ENCODE results near the gene EFCAB8.
"Not testable (repeated sequence)": the region's sequence is repeated elsewhere in the genome, so short reads cannot be mapped to it uniquely, and the experiment has no call there.

The EFCAB8 gene

DNA sequence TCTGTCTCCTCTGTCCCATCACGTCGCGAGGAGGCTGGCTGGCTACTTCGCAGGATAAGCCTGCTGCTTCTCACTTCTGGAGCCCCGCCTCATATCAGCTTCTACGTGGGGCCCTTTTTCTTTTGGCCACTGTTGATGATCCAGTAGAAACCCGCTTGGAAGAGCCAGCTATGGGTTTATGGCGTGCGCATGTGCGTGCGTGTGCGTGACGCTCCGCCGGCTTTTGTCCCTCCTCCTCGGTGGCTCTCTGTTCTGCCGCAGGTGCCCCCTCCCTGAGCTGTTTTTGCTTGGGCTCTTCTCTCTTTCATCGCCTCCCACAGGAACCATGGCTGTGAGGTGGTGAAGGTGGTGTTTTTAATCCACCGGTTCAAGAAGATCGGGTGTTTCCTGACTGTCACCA lies 26.5 kb downstream of the EFCAB8 start:
- DNase-seq (ENCODE audit: low read depth in 3 of 3, low spot score in 1 of 3): no peak

DNA sequence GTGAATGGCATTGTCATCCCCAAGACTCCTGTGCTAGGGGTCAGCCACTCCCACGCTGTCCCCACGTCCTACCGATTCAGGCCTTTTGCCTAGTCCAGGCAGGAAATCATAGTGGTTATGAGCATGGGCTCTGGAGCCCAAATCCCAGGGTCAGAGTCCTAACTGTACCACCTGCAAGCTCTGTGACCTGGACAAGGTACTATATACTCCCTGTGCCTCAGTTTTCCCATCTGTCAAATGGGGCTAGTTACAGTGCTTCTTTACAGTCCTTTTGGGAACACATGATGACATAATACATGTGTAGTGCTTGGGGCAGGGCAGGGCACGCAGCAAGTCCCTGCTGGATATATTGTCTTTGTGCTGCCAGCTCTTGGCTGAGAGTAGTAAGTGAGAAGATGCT lies 27.2 kb downstream of the EFCAB8 start:
- no peak for DNase-seq (ENCODE audit: low read depth in 3 of 3, low spot score in 1 of 3)

GRCh38 chr20:32886652-32887051 lies 27.9 kb downstream of the EFCAB8 start:
- no peak for DNase-seq (ENCODE audit: low read depth in 3 of 3, low spot score in 1 of 3)

DNA sequence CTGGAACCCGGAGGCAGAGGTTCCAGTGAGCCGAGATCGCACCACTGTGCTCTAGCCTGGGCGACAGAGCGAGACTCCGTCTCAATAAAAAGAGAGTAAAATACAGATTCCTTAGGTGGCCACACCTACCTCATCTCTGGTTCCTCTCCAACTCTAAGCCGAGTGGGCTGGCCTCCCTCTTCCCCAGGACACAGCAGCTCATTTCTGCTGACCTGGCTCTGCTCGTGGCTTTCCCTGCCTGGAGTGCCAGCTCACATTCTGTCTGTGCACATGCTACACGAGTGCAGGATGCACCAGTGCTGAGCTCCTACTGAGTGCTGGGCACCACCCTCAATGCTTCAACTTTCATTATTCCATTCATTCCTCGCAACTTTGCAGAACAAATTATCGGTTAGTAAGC lies 28.8 kb downstream of the EFCAB8 start:
- no peak for DNase-seq (ENCODE audit: low read depth in 3 of 3, low spot score in 1 of 3)

- no peak for DNase-seq (ENCODE audit: low read depth in 3 of 3, low spot score in 1 of 3)
Observed at GRCh38 chr20:32888636-32889035, 29.9 kb downstream of the EFCAB8 start.

- DNase-seq (ENCODE audit: low read depth in 3 of 3, low spot score in 1 of 3): no peak
Observed at GRCh38 chr20:32889281-32889680, 30.6 kb downstream of the EFCAB8 start.

DNA sequence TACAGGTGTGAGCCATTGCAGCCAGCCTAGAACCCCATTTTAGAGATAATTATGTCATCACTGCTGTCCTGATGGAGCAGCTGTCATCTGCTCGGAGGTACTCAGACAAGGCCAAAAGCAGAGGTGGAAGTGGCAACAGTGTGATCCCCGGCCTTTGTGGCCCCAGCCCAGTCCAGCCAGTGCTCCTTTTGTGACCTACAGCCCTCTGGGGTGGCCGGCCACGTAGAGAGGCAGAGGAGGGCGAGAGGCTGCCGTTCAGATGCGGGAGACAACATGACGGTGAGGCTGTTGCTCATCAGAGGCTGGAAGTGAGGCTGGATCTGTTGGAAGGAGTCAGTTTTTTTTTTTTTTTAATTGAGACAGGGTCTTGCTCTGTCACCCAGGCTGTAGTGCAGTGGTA lies 32.8 kb downstream of the EFCAB8 start:
- DNase-seq (ENCODE audit: low read depth in 3 of 3, low spot score in 1 of 3): no peak

DNA sequence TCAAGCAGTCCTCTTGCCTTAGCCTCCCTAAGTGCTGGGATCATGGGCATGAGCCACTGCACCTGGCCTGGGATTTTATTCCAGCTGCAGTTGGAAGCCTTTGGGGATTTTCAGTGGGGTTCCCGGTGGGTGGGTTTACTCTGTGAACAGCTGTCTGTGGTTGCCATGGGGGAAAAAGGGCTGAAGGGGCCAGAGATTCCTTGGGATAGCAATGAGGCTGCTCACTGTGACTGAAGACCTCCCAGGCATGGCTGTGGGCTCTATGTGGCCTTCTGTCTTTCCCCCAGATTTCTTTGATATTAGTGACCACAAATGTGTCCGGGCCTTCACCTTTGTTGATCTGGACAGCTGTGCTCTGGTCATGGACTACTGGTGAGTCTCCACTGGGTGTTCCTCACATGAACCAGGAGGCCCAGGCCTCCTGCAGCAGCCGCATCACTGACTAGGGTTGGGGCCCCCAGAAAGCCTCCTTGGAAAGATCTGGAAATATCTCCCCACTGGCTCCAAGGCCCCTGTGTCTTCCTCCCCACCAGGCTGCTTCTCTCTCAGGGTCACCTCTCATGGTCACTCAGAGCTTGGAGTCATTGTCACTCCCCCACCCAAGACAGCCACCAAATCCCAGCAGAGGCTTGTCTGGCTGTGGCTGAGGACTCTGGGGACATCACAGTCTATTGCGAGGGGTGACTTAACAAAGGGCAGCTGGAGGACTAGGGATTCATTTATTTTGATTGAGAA lies 33.4 kb downstream of the EFCAB8 start:
- no peak for DNase-seq (ENCODE audit: low read depth in 3 of 3, low spot score in 1 of 3)

- DNase-seq (ENCODE audit: low read depth in 3 of 3, low spot score in 1 of 3): no peak
Observed at GRCh38 chr20:32893263-32894025, 34.7 kb downstream of the EFCAB8 start.

DNA sequence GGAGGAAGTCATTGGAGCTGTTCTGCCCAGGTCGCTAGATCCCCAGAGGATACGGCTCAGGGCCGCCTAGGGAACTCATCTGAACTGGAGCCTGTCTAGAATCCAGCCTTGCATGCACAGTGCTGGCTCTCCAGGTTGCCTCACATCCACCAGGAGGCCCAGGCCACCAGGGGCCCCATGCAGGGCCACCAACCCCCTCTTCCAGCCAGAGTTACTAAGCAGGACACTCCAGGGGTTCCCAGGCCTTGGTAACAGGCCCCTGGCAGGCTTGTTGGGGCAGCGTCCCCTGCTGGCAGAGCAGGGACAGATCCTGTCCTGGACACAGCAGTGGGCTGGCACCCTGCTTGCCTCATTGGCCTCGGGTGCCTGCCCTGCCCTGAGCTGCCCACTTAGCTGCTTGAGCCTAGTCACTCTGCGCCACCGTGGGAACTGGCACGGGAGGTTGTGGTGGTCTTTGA lies 35.3 kb downstream of the EFCAB8 start:
- no peak for DNase-seq (ENCODE audit: low read depth in 3 of 3, low spot score in 1 of 3)

GRCh38 chr20:32894711-32895355 lies 36.1 kb downstream of the EFCAB8 start:
- no peak for DNase-seq (ENCODE audit: low read depth in 3 of 3, low spot score in 1 of 3)

- no peak for DNase-seq (ENCODE audit: low read depth in 3 of 3, low spot score in 1 of 3)
Observed at GRCh38 chr20:32896521-32897280, 38.0 kb downstream of the EFCAB8 start.

DNA sequence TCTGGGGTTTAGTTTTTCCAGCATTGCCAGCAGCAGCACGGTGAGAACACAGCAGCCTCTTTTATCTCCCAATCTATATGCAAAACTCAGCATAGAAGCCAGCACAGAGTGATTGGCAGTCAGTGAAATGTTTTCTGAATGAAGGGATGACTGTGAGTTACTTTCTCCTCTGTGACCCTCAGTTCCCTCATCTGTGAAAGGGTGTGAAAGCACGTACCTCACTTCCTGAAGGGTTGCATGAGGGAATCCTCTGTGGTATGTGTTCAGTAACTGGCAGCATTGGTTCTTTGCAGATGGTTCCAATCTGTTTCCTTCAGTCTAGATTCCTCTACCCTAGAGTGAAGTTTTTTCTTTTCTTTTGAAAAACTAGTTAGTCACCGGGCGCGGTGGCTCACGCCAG lies 40.0 kb downstream of the EFCAB8 start:
- no peak for DNase-seq (ENCODE audit: low read depth in 3 of 3, low spot score in 1 of 3)

DNA sequence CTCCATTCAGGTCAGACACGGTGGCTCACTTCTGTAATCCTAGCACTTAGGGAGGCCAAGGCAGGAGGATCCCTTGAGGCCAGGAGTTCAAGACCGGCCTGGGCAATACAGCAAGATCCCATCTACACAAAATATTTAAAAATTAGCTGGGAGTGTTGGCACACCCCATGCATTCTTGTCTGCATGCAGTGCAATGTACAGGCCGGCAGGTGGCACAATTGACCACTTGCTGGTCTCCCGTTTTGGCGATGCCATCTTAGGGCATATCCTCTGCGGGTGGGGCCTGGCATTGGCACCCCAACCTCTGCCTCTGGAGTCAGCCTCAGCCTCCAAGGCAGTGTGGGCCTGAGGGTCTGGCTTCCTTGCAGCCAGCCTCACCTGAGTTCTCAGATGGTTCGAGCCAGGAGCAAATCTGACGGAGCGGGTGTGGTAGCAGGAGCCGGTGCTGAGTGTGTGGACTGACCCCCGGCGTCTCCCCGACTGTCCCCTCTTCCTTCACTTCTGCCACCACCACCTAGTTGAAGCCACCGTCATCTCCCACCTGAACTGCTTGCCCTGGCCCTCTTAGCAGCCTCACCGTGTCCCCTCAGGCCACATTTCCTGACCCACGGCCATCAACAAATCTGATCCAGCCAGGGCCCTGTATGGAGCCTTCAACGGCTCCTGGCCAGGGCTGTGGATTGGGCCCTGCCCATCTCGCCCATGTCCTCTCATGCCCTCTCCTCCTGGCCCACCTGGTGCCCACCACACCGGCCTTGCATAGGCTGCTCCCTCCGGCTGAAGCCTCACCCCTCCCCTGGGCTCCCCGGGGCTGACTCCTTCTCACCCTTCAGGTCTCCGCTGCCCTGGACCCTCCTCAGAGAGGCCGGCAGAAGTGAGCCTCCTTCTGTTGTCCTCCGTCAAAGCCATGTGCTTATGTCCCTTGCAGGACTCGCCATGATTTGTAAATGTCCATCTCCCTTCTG lies 44.0 kb downstream of the EFCAB8 start:
- DNase-seq (ENCODE audit: low read depth in 3 of 3, low spot score in 1 of 3): peak; percentile 28 to 56 (median 41)

- DNase-seq (ENCODE audit: low read depth in 3 of 3, low spot score in 1 of 3): no peak
Observed at GRCh38 chr20:32903666-32904175, 45.0 kb downstream of the EFCAB8 start.

- not testable (repeated sequence) for DNase-seq (ENCODE audit: low read depth in 3 of 3, low spot score in 1 of 3)
Observed at GRCh38 chr20:32904678-32905077, 46.0 kb downstream of the EFCAB8 start.

DNA sequence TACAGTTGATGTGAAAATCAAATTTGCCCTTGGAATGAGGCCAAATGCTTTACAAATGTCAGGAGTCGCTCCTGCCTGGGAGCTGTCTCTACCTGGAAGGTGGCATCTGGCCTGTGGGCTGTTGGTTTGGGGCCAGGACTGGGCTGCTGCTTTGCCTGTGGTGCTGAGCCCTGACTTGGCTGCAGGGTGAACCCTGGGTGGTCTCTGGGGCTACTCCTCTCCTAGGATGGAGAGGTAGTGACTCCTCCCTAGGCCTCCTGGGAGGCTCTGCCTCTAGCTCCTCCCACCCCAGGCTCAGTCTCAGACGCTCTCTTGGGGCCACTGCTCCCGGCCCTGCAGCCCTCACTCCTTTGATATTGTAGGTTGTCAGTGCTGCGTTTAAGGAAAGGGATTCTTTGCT lies 47.5 kb downstream of the EFCAB8 start:
- no peak for DNase-seq (ENCODE audit: low read depth in 3 of 3, low spot score in 1 of 3)

GRCh38 chr20:32906871-32907495 lies 48.3 kb downstream of the EFCAB8 start:
- no peak for DNase-seq (ENCODE audit: low read depth in 3 of 3, low spot score in 1 of 3)

DNA sequence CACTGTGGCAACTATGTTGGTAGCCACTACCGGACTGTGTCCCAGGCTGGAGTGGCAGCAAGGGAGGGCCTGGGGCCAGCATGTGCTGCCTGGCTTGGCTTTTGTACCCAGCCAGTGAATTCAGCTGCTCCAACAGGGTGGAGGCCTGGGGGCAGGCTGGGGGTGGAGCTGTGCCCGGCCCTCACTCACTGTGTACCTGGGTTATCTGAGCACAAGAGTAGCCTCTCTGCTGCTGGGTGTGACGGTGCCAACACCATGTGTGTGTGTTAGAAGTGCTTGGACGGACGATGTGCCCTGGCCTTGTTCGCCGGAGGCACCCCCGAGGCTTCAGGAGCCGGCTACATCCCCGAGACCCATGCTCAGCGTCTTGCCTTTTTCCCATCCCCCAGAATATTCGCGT lies 49.2 kb downstream of the EFCAB8 start:
- DNase-seq (ENCODE audit: low read depth in 3 of 3, low spot score in 1 of 3): no peak

Data from stimulated activated CD4-positive, alpha-beta T cell treated with anti-CD3 and anti-CD28 coated beads, TNF-alpha, amount 100 ng/mL, for 1 hour (primary cell).